SH-SY5Y (cell line): ENCODE data around the gene MARK3.

Source experiments
- GATA2 ChIP-seq: IDR thresholded peaks from 2 replicates; pipeline ENCODE4 v1.6.1; 2011; ENCODE audit warnings: mild to moderate bottlenecking, low read depth, low read length
- GATA3 ChIP-seq: IDR thresholded peaks from 2 replicates; pipeline ENCODE4 v1.6.1; 2011; ENCODE audit warnings: low read depth, mild to moderate bottlenecking, low read length, moderate library complexity

DNA sequence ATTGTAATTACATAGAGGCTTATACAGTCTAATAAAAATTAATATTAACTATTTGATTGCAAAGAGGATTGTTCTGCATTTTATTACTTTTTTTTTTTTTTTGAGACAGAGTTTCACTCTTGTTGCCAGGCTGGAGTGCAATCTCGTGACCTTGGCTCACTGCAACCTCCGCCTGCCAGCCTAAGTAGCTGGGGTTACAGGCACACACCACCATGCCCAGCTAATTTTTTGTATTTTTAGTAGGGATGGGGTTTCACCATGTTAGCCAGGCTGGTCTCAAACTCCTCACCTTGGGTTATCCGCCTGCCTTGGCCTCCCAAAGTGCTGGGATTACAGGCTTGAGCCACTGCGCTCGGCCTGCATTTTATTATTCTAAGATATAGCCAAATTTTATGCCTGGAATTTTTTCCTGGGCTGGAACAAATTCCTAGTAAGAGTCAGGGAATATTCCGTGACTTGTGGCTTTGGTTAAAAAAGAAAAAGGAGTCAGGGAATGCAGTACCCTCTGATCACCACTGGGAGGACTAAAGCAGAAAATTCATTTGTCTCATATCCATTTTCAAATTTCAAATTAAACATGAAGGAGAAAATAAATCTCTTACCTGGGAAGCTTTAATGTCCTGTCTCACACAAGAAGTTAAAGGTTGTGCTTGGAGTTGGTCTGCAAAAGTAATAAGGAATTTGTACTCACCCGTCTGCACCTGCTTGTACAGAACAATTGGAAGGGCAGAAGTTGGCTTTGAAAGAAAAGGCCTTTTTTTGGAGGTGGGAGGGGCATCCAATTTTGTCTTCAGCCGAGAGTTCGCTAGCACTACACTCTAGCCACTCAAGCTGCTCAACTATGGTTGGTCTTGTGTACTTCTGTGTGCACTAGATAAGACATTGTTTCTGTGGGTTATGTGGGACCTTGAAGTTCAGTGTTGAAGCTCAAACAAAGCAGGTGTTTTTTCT is 8.7 kb downstream of the MARK3 start:
- TF ChIP-seq GATA2 (no peak), GATA3 (no peak)
